Posterior cingulate gyrus (tissue), 11 donors: ENCODE data around the gene NKAIN2.
"Not testable (repeated sequence)": the region's sequence is repeated elsewhere in the genome, so short reads cannot be mapped to it uniquely, and the experiment has no call there.

Experiments used
- DNase-seq, 10 donors: peaks; one replicate each; pipeline versions ENCODE4 v3.0.0 to v3.0.0-alpha.2; 2020 to 2021; ENCODE audit warnings: mixed read lengths in 3 of 10
- intact Hi-C: fragments of 100-400 bp; cut with DNase I; formaldehyde crosslinking; loops from one replicate; pipeline ENCODE4 v1.15.1; 2023

NKAIN2 gene

GRCh38 chr6:124282541-124282940 is 478.9 kb downstream of the NKAIN2 start:
- intact Hi-C loops: no loop called here

GRCh38 chr6:124283486-124283885 is 479.8 kb downstream of the NKAIN2 start:
- intact Hi-C loops: no loop called here
- DNase-seq: no peak

More at GRCh38 chr6:124282541-124282940, 478.9 kb downstream of the NKAIN2 start:
- DNase-seq: no peak

GRCh38 chr6:124285146-124285545 is 481.5 kb downstream of the NKAIN2 start:
- intact Hi-C loops: no loop called here
- no peak for DNase-seq

GRCh38 chr6:124294574-124295200 is 491.0 kb downstream of the NKAIN2 start:
- no peak for DNase-seq
- intact Hi-C loops: no loop called here

- intact Hi-C loops: no loop called here
Observed at GRCh38 chr6:124297507-124297906, 493.8 kb downstream of the NKAIN2 start.

GRCh38 chr6:124298730-124299129 is 495.1 kb downstream of the NKAIN2 start:
- DNase-seq: no peak
- intact Hi-C loops: no loop called here

More at GRCh38 chr6:124297507-124297906, 493.8 kb downstream of the NKAIN2 start:
- DNase-seq: no peak

GRCh38 chr6:124300907-124301306 is 497.2 kb downstream of the NKAIN2 start:
- DNase-seq, intact Hi-C loops: not testable (repeated sequence)

GRCh38 chr6:124303971-124304370 is 500.3 kb downstream of the NKAIN2 start:
- intact Hi-C loops: no loop called here
- DNase-seq: no peak

- intact Hi-C loops: no loop called here
- no peak for DNase-seq
Observed at GRCh38 chr6:124310139-124310538, 506.5 kb downstream of the NKAIN2 start.

- intact Hi-C loops: no loop called here
- DNase-seq: no peak
Observed at GRCh38 chr6:124319410-124319809, 515.7 kb downstream of the NKAIN2 start.

- intact Hi-C loops: no loop called here
Observed at GRCh38 chr6:124324237-124324636, 520.6 kb downstream of the NKAIN2 start.

GRCh38 chr6:124330197-124330596 is 526.5 kb downstream of the NKAIN2 start:
- no peak for DNase-seq
- intact Hi-C loops: no loop called here

More at GRCh38 chr6:124324237-124324636, 520.6 kb downstream of the NKAIN2 start:
- no peak for DNase-seq

GRCh38 chr6:124334359-124334758 is 530.7 kb downstream of the NKAIN2 start:
- intact Hi-C loops: no loop called here
- peak in 2 of 10 donors; percentile 29 for DNase-seq

- no peak for DNase-seq
- intact Hi-C loops: no loop called here
Observed at GRCh38 chr6:124339610-124340334, 536.1 kb downstream of the NKAIN2 start.

GRCh38 chr6:124348339-124348738 is 544.7 kb downstream of the NKAIN2 start:
- intact Hi-C loops, DNase-seq: not testable (repeated sequence)

- no peak for DNase-seq
- intact Hi-C loops: no loop called here
Observed at GRCh38 chr6:124355146-124355545, 551.5 kb downstream of the NKAIN2 start.

- no peak for DNase-seq
- intact Hi-C loops: no loop called here
Observed at GRCh38 chr6:124356276-124356810, 552.7 kb downstream of the NKAIN2 start.

GRCh38 chr6:124356811-124357210 is 553.1 kb downstream of the NKAIN2 start:
- DNase-seq: no peak
- intact Hi-C loops: no loop called here

- intact Hi-C loops: no loop called here
- no peak for DNase-seq
Observed at GRCh38 chr6:124368131-124368530, 564.5 kb downstream of the NKAIN2 start.

- intact Hi-C loops: no loop called here
- no peak for DNase-seq
Observed at GRCh38 chr6:124371974-124372475, 568.4 kb downstream of the NKAIN2 start.

- intact Hi-C loops: no loop called here
- no peak for DNase-seq
Observed at GRCh38 chr6:124373386-124373785, 569.7 kb downstream of the NKAIN2 start.

GRCh38 chr6:124389127-124389526 is 585.5 kb downstream of the NKAIN2 start:
- DNase-seq: no peak
- intact Hi-C loops: no loop called here
